G401 (cell line): ENCODE measurements around the gene ZNRF4. TPM values are rescaled to one million over a fixed set of nuclear protein-coding genes. Genes with fewer than 3 reads are reported as not detected.

Source experiments
- DNase-seq: peaks from one replicate; pipeline ENCODE4 v3.0.0-alpha.2; 2015; ENCODE audit warnings: low spot score
- in situ Hi-C: cut with HindIII; loops from 2 replicates; pipeline ENCODE4 v1.10.0; 2016; ENCODE audit warnings: low sequenced_read_pairs, mixed read lengths
- total RNA-seq: library from RNA; depleted of rRNA; stranded (reverse); fragments of >200 nt; shearing (Covaris generic); gene quantifications from 2 replicates; pipeline ENCODE4 v1.2.3, GENCODE V29; 2014; rRNA removed

Gene ZNRF4
- total RNA-seq, 1 experiment from 2014 or later: not detected

- in situ Hi-C loops: no loop called here
- DNase-seq: no peak
Observed at GRCh38 chr19:5492635-5493409, 37.6 kb downstream of the ZNRF4 start.

- in situ Hi-C loops: no loop called here
- DNase-seq: no peak
Observed at GRCh38 chr19:5494773-5495172, 39.6 kb downstream of the ZNRF4 start.

- in situ Hi-C loops: no loop called here
- no peak for DNase-seq
Observed at GRCh38 chr19:5495792-5496191, 40.6 kb downstream of the ZNRF4 start.

GRCh38 chr19:5497297-5497696 lies 42.1 kb downstream of the ZNRF4 start:
- DNase-seq: no peak
- in situ Hi-C loops: no loop called here

- peak; percentile 29 for DNase-seq
- in situ Hi-C loops: no loop called here
Observed at GRCh38 chr19:5498830-5499550, 43.8 kb downstream of the ZNRF4 start.

GRCh38 chr19:5501907-5502306 lies 46.7 kb downstream of the ZNRF4 start:
- no peak for DNase-seq
- in situ Hi-C loops: no loop called here

GRCh38 chr19:5503598-5503997 lies 48.4 kb downstream of the ZNRF4 start:
- in situ Hi-C loops: no loop called here
- no peak for DNase-seq

- no peak for DNase-seq
- in situ Hi-C loops: no loop called here
Observed at GRCh38 chr19:5504114-5504513, 48.9 kb downstream of the ZNRF4 start.

Other genes with a start within 250 kb of the ZNRF4 start
- 137 and 168 TPM in 2 replicates for gene PTPRS, start 114.6 kb upstream of the ZNRF4 start, total RNA-seq
- gene TINCR, start 112.5 kb downstream of the ZNRF4 start, total RNA-seq: not detected in 2 replicates
- gene SAFB2, start 167.4 kb downstream of the ZNRF4 start, total RNA-seq: 6.0 and 13.7 TPM in 2 replicates
- 43.8 and 65.7 TPM in 2 replicates for gene SAFB, start 167.7 kb downstream of the ZNRF4 start, total RNA-seq
- 36.5 and 74.5 TPM in 2 replicates for gene MICOS13, start 225.1 kb downstream of the ZNRF4 start, total RNA-seq
- gene HSD11B1L, start 225.6 kb downstream of the ZNRF4 start, total RNA-seq: 15.1 and 18.8 TPM in 2 replicates
- 758 and 1,281 TPM in 2 replicates for gene RPL36, start 234.9 kb downstream of the ZNRF4 start, total RNA-seq